Left ventricle myocardium inferior (tissue), 1 donor: ENCODE data around the gene COMMD9. TPM values are rescaled to one million over a fixed set of nuclear protein-coding genes. Genes with fewer than 3 reads are reported as not detected.

Experiments
- DNase-seq: peaks from one replicate; pipeline ENCODE4 v3.0.0-alpha.2; 2020
- H3K27ac ChIP-seq: fragments of 200-600 bp; replicated peaks from 2 replicates; pipeline ENCODE4 v1.8.0; 2021
- H3K27me3 ChIP-seq: fragments of 200-600 bp; 2 replicates; pipeline ENCODE4 v1.8.0; 2021; ENCODE audit warnings: low read depth
- H3K36me3 ChIP-seq: fragments of 200-600 bp; 2 replicates; pipeline ENCODE4 v1.8.0; 2021
- H3K4me1 ChIP-seq: fragments of 200-600 bp; 2 replicates; pipeline ENCODE4 v1.8.0; 2021
- H3K4me3 ChIP-seq: fragments of 200-600 bp; 2 replicates; pipeline ENCODE4 v1.8.0; 2021; ENCODE audit warnings: mild to moderate bottlenecking, moderate library complexity
- H3K9me3 ChIP-seq: fragments of 200-600 bp; replicated peaks from 2 replicates; pipeline ENCODE4 v1.8.0; 2021
- intact Hi-C: fragments of 100-400 bp; cut with micrococcal nuclease; formaldehyde crosslinking; loops from one replicate; pipeline ENCODE4 v1.11.0; 2022
- total RNA-seq: library from RNA; stranded (reverse); fragmentation: NEBNext Ultra II Directional; extraction: Animal tissue kit (Norgen Biotek cat#: 25700); gene quantifications from one replicate; pipeline ENCODE4 v1.2.1, GENCODE V29; 2021
- TF ChIP-seq, protein P1 (sequence below): fragments of 200-600 bp; IDR thresholded peaks from 2 replicates; pipeline ENCODE4 v1.8.0; 2021; ENCODE audit warnings: antibody characterized with exemption, mild to moderate bottlenecking, borderline replicate concordance
- donor health status: DM: no; HTN: yes; CAD: no; lungs with severe emphysema.

The COMMD9 gene
- total RNA-seq, 1 donor from 2014 or later = 58.0 TPM

DNA sequence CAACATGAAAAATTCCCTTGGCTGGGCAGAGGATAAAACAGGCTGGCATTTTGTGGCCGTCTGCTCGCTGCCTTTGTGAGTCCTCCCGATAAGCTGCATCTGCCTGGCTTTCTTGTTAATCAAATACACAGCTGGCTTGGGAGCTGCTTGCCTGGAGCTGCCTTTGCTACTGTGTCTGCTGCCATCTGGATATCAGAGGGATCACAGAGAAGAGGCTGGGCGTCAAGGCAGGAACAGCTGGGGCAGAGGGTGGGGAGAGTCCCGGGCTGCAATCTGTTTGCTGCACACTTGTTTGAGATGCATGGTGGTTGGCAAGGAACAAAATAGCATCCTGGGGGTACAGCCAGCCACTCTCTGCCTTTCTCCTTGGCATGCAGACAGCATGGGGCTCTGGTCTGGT, 36.0 kb downstream of the COMMD9 start:
- H3K9me3 ChIP-seq = peaks cover 17% of the 10 kb centered on the region
- peaks cover 29% of the 10 kb centered on the region for H3K27me3 ChIP-seq
- no peak overlapping the region for H3K27ac ChIP-seq
- H3K36me3 ChIP-seq = peaks cover 7% of the 10 kb centered on the region
- DNase-seq = no peak
- no peak overlapping the region for H3K4me3 ChIP-seq
- intact Hi-C loops = no loop called here
- H3K4me1 ChIP-seq = no peaks in the 10 kb centered on the region
- TF ChIP-seq, protein P1, sequence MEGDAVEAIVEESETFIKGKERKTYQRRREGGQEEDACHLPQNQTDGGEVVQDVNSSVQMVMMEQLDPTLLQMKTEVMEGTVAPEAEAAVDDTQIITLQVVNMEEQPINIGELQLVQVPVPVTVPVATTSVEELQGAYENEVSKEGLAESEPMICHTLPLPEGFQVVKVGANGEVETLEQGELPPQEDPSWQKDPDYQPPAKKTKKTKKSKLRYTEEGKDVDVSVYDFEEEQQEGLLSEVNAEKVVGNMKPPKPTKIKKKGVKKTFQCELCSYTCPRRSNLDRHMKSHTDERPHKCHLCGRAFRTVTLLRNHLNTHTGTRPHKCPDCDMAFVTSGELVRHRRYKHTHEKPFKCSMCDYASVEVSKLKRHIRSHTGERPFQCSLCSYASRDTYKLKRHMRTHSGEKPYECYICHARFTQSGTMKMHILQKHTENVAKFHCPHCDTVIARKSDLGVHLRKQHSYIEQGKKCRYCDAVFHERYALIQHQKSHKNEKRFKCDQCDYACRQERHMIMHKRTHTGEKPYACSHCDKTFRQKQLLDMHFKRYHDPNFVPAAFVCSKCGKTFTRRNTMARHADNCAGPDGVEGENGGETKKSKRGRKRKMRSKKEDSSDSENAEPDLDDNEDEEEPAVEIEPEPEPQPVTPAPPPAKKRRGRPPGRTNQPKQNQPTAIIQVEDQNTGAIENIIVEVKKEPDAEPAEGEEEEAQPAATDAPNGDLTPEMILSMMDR = no peak

GRCh38 chr11:36251823-36252222, 37.4 kb downstream of the COMMD9 start:
- DNase-seq = no peak
- TF ChIP-seq, protein P1 = no peak
- peaks cover 29% of the 10 kb centered on the region for H3K27me3 ChIP-seq
- H3K27ac ChIP-seq = no peak overlapping the region
- H3K9me3 ChIP-seq = peaks cover 17% of the 10 kb centered on the region
- peaks cover 7% of the 10 kb centered on the region for H3K36me3 ChIP-seq
- intact Hi-C loops = no loop called here
- no peaks in the 10 kb centered on the region for H3K4me1 ChIP-seq
- H3K4me3 ChIP-seq = no peak overlapping the region

DNA sequence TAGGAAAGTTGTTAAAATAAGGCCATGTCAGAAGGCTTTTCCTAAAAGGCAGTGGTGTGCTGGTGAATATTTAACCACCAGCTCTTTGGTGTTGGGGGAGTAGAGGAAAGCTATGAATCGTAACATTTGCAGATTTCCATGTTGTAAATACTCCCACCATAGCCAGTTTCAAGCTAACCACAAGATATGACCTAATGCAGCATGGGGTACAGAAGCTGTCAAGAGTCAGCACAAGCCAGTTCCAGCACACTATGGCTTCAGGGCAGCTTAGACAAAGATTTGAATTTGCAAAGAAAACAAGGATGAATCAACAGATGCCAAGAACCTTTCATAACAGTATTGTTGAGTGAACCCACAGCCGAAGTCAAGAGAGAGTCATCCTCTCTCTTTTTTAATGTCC, 40.0 kb downstream of the COMMD9 start:
- intact Hi-C loops = no loop called here
- Histone ChIP-seq H3K27ac (no peak overlapping the region), H3K27me3 (peaks cover 27% of the 10 kb centered on the region), H3K9me3 (peaks cover 6% of the 10 kb centered on the region), H3K36me3 (no peaks in the 10 kb centered on the region), H3K4me1 (no peaks in the 10 kb centered on the region), H3K4me3 (no peak overlapping the region)
- TF ChIP-seq, protein P1 = no peak
- DNase-seq = no peak

DNA sequence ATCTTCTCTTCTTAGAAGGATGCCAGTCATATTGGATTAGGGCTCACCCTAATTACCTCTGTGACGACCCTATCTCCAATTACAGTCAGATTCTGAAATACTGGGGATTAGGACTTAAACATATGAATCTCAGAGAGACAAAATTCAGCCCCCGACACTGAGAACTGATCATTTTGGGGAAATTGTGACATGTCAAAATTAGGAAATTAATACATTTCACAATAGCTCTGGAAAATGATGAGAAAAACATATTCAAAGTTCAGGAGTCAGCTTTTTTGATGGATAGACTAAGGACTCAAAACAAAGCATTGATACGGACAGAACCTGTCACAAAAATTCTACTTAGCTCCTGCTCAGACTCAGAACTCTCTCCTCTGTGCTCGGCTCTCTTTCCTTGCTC, 40.8 kb downstream of the COMMD9 start:
- H3K27me3 ChIP-seq = peaks cover 27% of the 10 kb centered on the region
- no peaks in the 10 kb centered on the region for H3K36me3 ChIP-seq
- intact Hi-C loops = no loop called here
- DNase-seq = no peak
- H3K27ac ChIP-seq = no peak overlapping the region
- no peaks in the 10 kb centered on the region for H3K4me1 ChIP-seq
- peaks cover 6% of the 10 kb centered on the region for H3K9me3 ChIP-seq
- H3K4me3 ChIP-seq = no peak overlapping the region
- TF ChIP-seq, protein P1 = no peak

- Histone ChIP-seq H3K4me3 (no peak overlapping the region), H3K27me3 (peaks cover 27% of the 10 kb centered on the region), H3K36me3 (no peaks in the 10 kb centered on the region), H3K9me3 (peaks cover 6% of the 10 kb centered on the region), H3K27ac (no peak overlapping the region), H3K4me1 (no peaks in the 10 kb centered on the region)
- DNase-seq = no peak
- TF ChIP-seq, protein P1 = no peak
- intact Hi-C loops = no loop called here
These were observed 41.7 kb downstream of the COMMD9 start for GRCh38 chr11:36247493-36247892.

- TF ChIP-seq, protein P1 = no peak
- Histone ChIP-seq H3K27me3 (peaks cover 39% of the 10 kb centered on the region), H3K4me3 (no peak overlapping the region), H3K9me3 (no peaks in the 10 kb centered on the region), H3K36me3 (no peaks in the 10 kb centered on the region), H3K4me1 (no peaks in the 10 kb centered on the region), H3K27ac (no peak overlapping the region)
- no peak for DNase-seq
- intact Hi-C loops = no loop called here
These were observed 45.6 kb downstream of the COMMD9 start for GRCh38 chr11:36243641-36244040.
